ENCODE data around the gene DHH. TPM values are rescaled to one million over a fixed set of nuclear protein-coding genes. Genes with fewer than 3 reads are reported as not detected.

The DHH gene
- total and polyA plus RNA-seq, 3 experiments from 2014 or later: 0.04 TPM; not detected in 2

DNA sequence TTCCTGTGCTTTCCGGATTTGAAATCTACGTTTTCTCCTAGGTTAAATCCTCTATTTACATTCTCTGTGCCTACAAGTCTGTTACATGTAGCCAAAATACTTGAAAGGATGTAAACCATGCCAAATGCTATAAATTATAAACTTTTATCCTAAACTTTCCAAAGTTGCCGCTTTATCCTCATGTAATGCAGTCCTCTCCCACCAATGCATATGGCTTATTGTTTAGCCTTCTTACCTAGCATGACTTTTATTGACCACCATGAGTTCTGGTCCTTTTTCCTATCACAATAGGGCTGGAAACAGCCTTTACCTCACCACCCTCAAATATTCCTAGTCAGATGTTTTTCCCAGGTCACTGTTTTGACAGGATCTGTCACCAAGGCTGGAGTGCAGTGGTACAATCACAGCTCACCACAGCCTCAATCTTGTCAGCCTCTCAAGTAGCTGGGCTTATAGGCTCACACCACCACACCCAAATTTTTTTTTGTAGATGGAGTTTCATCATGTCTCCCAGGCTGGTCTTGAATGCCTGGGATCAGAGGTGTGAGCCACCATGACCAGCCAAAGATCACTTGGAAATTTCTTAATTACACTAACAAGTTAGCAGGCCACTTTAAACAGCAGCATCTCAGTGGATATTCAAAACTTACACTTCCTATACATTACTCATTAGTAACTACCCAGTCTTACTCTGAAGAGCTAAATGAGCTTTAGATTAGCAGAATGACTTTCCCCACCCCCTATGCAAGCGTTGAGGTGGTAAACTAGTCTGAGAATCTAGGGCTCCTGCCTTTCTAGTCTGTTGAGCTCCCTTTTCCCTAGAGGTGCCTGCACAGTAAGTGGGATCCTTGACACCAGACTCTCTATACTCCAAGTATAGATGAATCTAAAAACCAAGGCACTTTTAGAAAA lies 32.5 kb upstream of the DHH start:
- Histone ChIP-seq H3K4me1 (ENCODE audit: insufficient read depth, low read length) (peaks cover 20% of the 10 kb centered on the region), H3K36me3 (ENCODE audit: insufficient read depth, low read length) (peaks cover 24% of the 10 kb centered on the region), H3K27ac (ENCODE audit: low read depth, low read length) (no peak overlapping the region), H3K4me3 (ENCODE audit: low read length) (no peak overlapping the region), H3K9me3 (ENCODE audit: low read length) (no peaks in the 10 kb centered on the region), H3K27me3 (ENCODE audit: insufficient read depth, low read length, poor library complexity, severe bottlenecking) (no peaks in the 10 kb centered on the region)
- Mint-ChIP-seq H3K36me3 (peaks cover 4 to 43% (median 13%) of the 10 kb centered on the region in 3 donors), H3K4me1 (peaks cover 33 to 42% (median 37%) of the 10 kb centered on the region in 3 donors), H3K4me3 (peak overlapping the region in 3 of 7 donors; percentile 10 to 78 (median 54)), H3K9me3 (peaks cover 0 to 4% (median 0%) of the 10 kb centered on the region in 5 donors), H3K27me3 (peaks cover 0 to 8% of the 10 kb centered on the region in 2 donors), H3K27ac (peak overlapping the region; percentile 48 to 99 (median 80))
- no peak for DNase-seq
- CTCF ChIA-PET: interaction anchor here (0.7 to 1.1 kb wide), 2 partner anchors 15 to 28 kb away, joined by 3 read pairs; no protein-coding TSS in a partner anchor
- POLR2A ChIA-PET: interaction anchor here (0.5 to 0.7 kb wide), 3 partner anchors 8 to 44 kb away, joined by 3 to 6 read pairs (median 4); no protein-coding TSS in a partner anchor

DNA sequence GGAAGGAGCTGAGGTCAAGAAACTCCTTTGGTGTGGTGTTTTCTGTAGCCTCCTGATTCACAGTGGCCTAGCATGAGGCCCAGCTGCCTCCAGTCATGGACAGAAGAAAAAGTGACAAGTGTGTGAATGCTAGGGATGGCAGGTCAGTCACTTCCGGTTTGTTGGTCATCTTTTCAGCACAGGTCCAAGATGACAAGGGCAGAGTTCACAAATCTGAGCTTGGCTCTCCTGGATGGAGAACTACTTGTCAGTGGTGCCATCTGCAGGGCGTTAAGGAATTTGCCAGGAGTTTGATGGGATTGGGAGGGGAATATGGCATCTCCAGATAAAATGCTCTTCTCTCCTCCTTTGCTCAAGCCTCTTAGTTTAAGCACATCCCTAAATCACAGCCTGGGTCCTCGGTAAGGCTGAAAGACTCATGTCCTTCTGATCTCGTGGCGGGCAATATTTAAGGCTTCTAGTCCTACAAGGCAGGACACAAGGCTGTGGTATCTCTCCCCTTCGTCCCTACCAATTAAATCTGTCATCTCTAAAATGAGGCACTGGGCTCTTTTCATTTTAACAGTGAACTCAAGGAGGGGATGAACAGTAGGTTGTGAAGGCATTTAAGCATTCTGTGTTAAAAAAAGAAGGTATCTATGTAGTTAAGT lies 26.6 kb upstream of the DHH start:
- Mint-ChIP-seq H3K27me3 (peaks cover 0 to 1% of the 10 kb centered on the region in 2 donors), H3K4me3 (no peak overlapping the region), H3K9me3 (no peaks in the 10 kb centered on the region), H3K36me3 (no peaks in the 10 kb centered on the region), H3K27ac (no peak overlapping the region), H3K4me1 (peaks cover 0 to 1% (median 0%) of the 10 kb centered on the region in 3 donors)
- no peaks in the 10 kb centered on the region for H3K36me3 ChIP-seq (ENCODE audit: insufficient read depth, low read length)
- no peaks in the 10 kb centered on the region for H3K9me3 ChIP-seq (ENCODE audit: low read length)
- DNase-seq: no peak
- no peak overlapping the region for H3K4me3 ChIP-seq (ENCODE audit: low read length)
- H3K27ac ChIP-seq (ENCODE audit: low read depth, low read length): no peak overlapping the region
- no peaks in the 10 kb centered on the region for H3K27me3 ChIP-seq (ENCODE audit: insufficient read depth, low read length, poor library complexity, severe bottlenecking)
- ChIA-PET POLR2A (interaction anchor here (0.6 kb wide), 1 partner anchor 10 kb away, joined by 3 read pairs; no protein-coding TSS in a partner anchor), CTCF (interaction anchor here (1.5 to 3.6 kb wide), 2 partner anchors 10 to 32 kb away, joined by 5 to 17 read pairs; no protein-coding TSS in a partner anchor)
- H3K4me1 ChIP-seq (ENCODE audit: insufficient read depth, low read length): no peaks in the 10 kb centered on the region

DNA sequence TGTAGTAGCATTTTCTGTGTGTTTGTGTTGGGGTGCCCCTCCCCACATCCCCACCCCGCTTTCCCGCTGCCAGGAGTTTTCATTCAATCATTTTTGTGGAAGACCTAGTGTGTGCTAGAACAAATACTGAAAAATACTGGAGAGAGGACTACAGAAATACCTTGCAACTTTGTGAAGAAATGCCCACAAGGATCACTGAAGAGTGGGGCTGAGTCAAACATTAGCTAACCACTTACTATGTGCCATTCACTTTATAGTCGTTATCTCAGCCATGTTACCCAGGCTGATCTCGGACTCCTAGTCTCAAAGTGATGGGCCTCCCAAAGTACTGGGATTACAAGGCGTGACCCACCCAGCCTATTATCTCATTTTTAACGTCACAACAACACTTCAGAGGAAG lies 16.6 kb upstream of the DHH start:
- no peak for DNase-seq
- Histone ChIP-seq H3K9me3 (ENCODE audit: low read length) (no peaks in the 10 kb centered on the region), H3K27me3 (ENCODE audit: insufficient read depth, low read length, poor library complexity, severe bottlenecking) (no peaks in the 10 kb centered on the region), H3K27ac (ENCODE audit: low read depth, low read length) (peak overlapping the region; percentile 87), H3K4me3 (ENCODE audit: low read length) (peak overlapping the region; percentile 93), H3K4me1 (ENCODE audit: insufficient read depth, low read length) (peaks cover 21% of the 10 kb centered on the region), H3K36me3 (ENCODE audit: insufficient read depth, low read length) (peaks cover 12% of the 10 kb centered on the region)
- peaks cover 0 to 28% (median 0%) of the 10 kb centered on the region in 3 donors for H3K36me3 Mint-ChIP-seq
- peak overlapping the region; percentile 86 to 98 (median 98) for H3K27ac Mint-ChIP-seq
- no peaks in the 10 kb centered on the region for H3K27me3 Mint-ChIP-seq
- H3K9me3 Mint-ChIP-seq: no peaks in the 10 kb centered on the region
- H3K4me1 Mint-ChIP-seq: peaks cover 34 to 42% (median 39%) of the 10 kb centered on the region in 3 donors
- ChIA-PET POLR2A (interaction anchor here (0.6 to 3.7 kb wide), 7 partner anchors 18 to 155 kb away, joined by 3 to 74 read pairs (median 4); partner anchors contain the start of genes ARF3, TUBA1A and TUBA1B), CTCF (interaction anchor here (1.0 to 8.0 kb wide), 11 partner anchors 8 to 124 kb away, joined by 3 to 77 read pairs (median 4); partner anchors contain the start of genes TUBA1A and TUBA1B)
- peak overlapping the region; percentile 97 to 99 (median 99) for H3K4me3 Mint-ChIP-seq

DNA sequence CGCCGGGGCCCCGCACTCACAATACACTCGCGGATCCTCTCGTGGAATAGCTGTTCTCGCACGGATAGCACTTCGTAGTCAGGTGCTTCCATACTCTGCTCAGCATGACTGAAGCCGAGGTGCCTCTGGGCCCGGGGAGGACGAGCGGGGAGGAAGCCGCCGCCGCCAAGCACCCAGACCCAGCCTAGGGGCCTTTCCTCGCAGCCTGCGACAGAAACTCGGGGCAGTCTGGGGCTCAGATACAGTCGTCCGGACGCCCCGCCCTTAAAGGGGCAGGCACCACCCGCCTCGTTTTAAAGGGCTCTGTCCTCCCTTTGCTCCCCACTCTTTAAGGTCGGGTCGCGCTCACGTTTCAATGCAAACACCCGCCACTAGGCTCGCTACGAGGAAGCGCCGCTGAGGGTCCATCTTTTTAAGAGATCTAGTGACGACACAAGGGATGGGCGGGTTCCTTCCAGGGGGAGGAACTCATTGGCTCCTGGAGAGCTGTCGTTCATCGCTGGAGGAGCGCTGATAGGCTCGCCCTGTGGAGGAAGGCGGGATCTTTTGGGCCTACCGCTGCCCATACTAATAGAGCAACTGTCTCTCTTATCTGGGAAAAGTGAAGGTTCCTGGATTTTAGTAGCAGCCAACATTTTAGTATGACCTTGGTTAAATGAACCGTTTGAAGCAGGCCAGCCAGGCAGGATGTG lies 16.0 kb upstream of the DHH start, which contains the start of gene LMBR1L:
Gene LMBR1L, minus strand, starts transcription at position 384 of the 692 bp plus-strand sequence. Its CDS starts 292 bp downstream, at position 92.
- ChIA-PET CTCF (interaction anchor here (1.0 to 8.0 kb wide), 10 partner anchors 9 to 125 kb away, joined by 3 to 77 read pairs (median 4); partner anchors contain the start of genes TUBA1A and TUBA1B), POLR2A (interaction anchor here (0.5 to 3.7 kb wide), 10 partner anchors 13 to 155 kb away, joined by 3 to 74 read pairs (median 4); partner anchors contain the start of genes ARF3, TUBA1A and TUBA1B)
- Histone ChIP-seq H3K9me3 (ENCODE audit: low read length) (no peaks in the 10 kb centered on the region), H3K27ac (ENCODE audit: low read depth, low read length) (peak within 1 kb of the TSS; percentile 87), H3K4me1 (ENCODE audit: insufficient read depth, low read length) (peaks cover 21% of the 10 kb centered on the region), H3K4me3 (ENCODE audit: low read length) (peak within 1 kb of the TSS; percentile 93), H3K36me3 (ENCODE audit: insufficient read depth, low read length) (peaks cover 18% of the 10 kb centered on the region), H3K27me3 (ENCODE audit: insufficient read depth, low read length, poor library complexity, severe bottlenecking) (no peaks in the 10 kb centered on the region)
- Mint-ChIP-seq H3K9me3 (no peaks in the 10 kb centered on the region), H3K4me3 (peak within 1 kb of the TSS; percentile 97 to 99 (median 99)), H3K36me3 (peaks cover 0 to 34% (median 0%) of the 10 kb centered on the region in 3 donors), H3K27me3 (no peaks in the 10 kb centered on the region), H3K27ac (peak within 1 kb of the TSS; percentile 86 to 98 (median 98)), H3K4me1 (peaks cover 36 to 44% (median 43%) of the 10 kb centered on the region in 3 donors)
- peak; percentile 92 to 98 (median 96) for DNase-seq

DNA sequence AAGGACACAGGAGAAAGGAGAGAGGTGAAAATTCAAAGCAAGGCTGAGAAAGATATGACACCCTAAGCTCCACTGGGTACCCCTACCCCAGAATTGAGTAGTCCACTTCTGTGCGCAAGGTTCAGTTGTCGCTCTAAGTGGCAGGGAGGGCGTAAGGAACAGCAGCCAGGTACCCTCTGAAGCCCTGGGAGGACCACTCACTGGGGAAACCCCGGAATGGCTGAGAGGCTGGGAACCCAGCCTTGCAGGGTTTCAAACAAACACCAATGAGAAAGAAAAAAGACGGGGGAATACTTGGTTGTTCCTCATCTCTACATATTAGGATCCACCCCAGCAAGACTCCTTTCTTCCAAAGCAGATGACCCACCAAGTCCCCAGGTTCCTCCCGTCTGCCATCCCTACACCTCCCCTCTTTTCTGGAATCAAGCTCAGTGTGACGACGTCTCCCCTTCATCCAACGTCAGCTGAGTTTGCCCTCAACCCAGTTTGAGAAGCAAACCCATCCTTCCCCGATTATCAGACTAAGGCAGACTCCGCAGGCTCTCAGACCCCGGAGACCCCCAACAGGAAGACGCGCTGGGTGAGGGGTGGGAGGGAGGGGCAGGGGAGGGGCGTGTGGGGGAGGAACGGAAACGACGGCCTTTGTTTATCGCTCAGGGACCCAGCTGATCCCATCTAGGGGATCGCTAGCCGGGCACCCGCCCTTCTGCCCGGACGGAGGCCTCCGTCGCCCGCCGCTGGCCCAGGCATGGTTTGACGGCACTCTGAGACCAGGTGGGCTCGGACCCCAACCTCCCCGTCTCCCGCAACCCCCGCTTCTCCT lies 15.3 kb upstream of the DHH start:
- DNase-seq: peak in 1 of 5 donors; percentile 37
- peaks cover 36 to 44% (median 43%) of the 10 kb centered on the region in 3 donors for H3K4me1 Mint-ChIP-seq
- H3K9me3 ChIP-seq (ENCODE audit: low read length): no peaks in the 10 kb centered on the region
- H3K27ac ChIP-seq (ENCODE audit: low read depth, low read length): peak overlapping the region; percentile 87
- peak overlapping the region; percentile 97 to 99 (median 99) for H3K4me3 Mint-ChIP-seq
- peaks cover 21% of the 10 kb centered on the region for H3K4me1 ChIP-seq (ENCODE audit: insufficient read depth, low read length)
- ChIA-PET POLR2A (interaction anchor here (0.5 to 3.7 kb wide), 9 partner anchors 12 to 156 kb away, joined by 3 to 74 read pairs (median 4); partner anchors contain the start of genes RHEBL1, TUBA1A and TUBA1B), CTCF (interaction anchor here (1.0 to 8.0 kb wide), 11 partner anchors 9 to 125 kb away, joined by 3 to 77 read pairs (median 4); partner anchors contain the start of genes TUBA1A and TUBA1B)
- H3K27me3 ChIP-seq (ENCODE audit: insufficient read depth, low read length, poor library complexity, severe bottlenecking): no peaks in the 10 kb centered on the region
- H3K27me3 Mint-ChIP-seq: no peaks in the 10 kb centered on the region
- H3K4me3 ChIP-seq (ENCODE audit: low read length): peak overlapping the region; percentile 93
- H3K9me3 Mint-ChIP-seq: no peaks in the 10 kb centered on the region
- peak overlapping the region; percentile 86 to 98 (median 98) for H3K27ac Mint-ChIP-seq
- peaks cover 0 to 41% (median 0%) of the 10 kb centered on the region in 3 donors for H3K36me3 Mint-ChIP-seq
- H3K36me3 ChIP-seq (ENCODE audit: insufficient read depth, low read length): peaks cover 25% of the 10 kb centered on the region

DNA sequence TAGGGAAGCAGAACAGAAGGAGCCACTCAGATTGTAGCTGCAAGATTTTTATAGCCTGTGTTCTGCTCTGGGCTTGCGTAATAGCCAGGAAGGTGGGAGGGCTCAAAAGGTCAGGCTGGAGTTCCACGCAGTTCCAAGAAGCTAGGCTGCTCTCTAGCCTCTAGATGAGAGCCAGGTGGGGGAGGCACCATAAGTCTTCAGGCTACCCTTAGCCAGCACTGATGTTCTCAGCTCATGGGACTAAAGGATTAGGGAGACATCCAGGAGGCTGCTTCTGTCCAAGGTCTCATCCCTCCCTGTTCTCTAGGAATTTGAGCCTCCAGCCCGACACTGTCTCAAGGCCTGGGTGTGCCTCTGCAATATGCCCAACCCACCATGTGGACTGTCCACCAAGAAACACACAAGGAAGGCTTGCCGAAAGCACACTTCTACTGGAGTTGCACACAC lies 14.4 kb upstream of the DHH start:
- ChIA-PET POLR2A (interaction anchor here (0.6 to 3.7 kb wide), 4 partner anchors 22 to 116 kb away, joined by 3 to 74 read pairs (median 20); partner anchors contain the start of genes RHEBL1, TUBA1A and TUBA1B), CTCF (interaction anchor here (0.9 to 8.0 kb wide), 5 partner anchors 10 to 126 kb away, joined by 6 to 77 read pairs (median 32); partner anchors contain the start of gene TUBA1B)
- peaks cover 0 to 48% (median 3%) of the 10 kb centered on the region in 3 donors for H3K36me3 Mint-ChIP-seq
- no peaks in the 10 kb centered on the region for H3K27me3 Mint-ChIP-seq
- peak overlapping the region; percentile 53 for H3K27ac ChIP-seq (ENCODE audit: low read depth, low read length)
- peaks cover 38 to 49% (median 43%) of the 10 kb centered on the region in 3 donors for H3K4me1 Mint-ChIP-seq
- DNase-seq: no peak
- H3K27me3 ChIP-seq (ENCODE audit: insufficient read depth, low read length, poor library complexity, severe bottlenecking): no peaks in the 10 kb centered on the region
- H3K27ac Mint-ChIP-seq: peak overlapping the region; percentile 85 to 98 (median 96)
- H3K4me3 ChIP-seq (ENCODE audit: low read length): peak overlapping the region; percentile 93
- H3K9me3 Mint-ChIP-seq: no peaks in the 10 kb centered on the region
- peaks cover 21% of the 10 kb centered on the region for H3K4me1 ChIP-seq (ENCODE audit: insufficient read depth, low read length)
- peak overlapping the region; percentile 97 to 99 (median 99) for H3K4me3 Mint-ChIP-seq
- no peaks in the 10 kb centered on the region for H3K9me3 ChIP-seq (ENCODE audit: low read length)
- peaks cover 32% of the 10 kb centered on the region for H3K36me3 ChIP-seq (ENCODE audit: insufficient read depth, low read length)
